Cerebellar nuclear complex (tissue), 1 donor: ENCODE results near the gene FGF11.
"Not testable (repeated sequence)": the region's sequence is repeated elsewhere in the genome, so short reads cannot be mapped to it uniquely, and the experiment has no call there.

Experiments used
- DNase-seq, 2 experiments: peaks; one replicate each; lab custom pipeline; 2025; lab: John Stamatoyannopoulos, UW

The FGF11 gene

GRCh38 chr17:7462474-7463371, 23.4 kb downstream of the FGF11 start:
- no peak for DNase-seq

DNA sequence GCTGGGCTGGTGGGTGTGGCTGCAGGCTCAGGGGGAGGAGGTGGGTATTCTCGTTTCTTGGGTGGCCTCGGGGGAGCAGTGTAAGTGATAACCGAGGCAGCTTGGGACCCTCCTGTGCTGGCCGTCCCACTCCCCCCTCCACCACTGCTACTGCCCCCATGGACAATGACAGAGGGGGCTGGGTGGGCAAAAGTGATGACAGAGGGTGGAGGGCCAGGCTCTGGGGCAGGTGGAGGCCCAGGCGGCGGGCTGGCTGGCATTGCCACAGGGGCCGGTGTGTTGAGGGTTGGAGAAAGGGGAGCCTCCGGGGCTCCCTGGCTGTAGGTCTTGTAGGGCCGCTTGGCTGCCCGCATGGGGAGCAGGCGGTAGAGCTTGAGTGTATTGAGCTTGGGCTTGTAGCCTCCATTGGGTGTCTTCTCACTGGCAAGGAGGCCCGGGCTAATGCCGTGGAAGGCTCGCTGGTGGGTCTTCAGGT, 24.1 kb downstream of the FGF11 start:
- no peak for DNase-seq

GRCh38 chr17:7464081-7464480, 24.8 kb downstream of the FGF11 start:
- no peak for DNase-seq

DNA sequence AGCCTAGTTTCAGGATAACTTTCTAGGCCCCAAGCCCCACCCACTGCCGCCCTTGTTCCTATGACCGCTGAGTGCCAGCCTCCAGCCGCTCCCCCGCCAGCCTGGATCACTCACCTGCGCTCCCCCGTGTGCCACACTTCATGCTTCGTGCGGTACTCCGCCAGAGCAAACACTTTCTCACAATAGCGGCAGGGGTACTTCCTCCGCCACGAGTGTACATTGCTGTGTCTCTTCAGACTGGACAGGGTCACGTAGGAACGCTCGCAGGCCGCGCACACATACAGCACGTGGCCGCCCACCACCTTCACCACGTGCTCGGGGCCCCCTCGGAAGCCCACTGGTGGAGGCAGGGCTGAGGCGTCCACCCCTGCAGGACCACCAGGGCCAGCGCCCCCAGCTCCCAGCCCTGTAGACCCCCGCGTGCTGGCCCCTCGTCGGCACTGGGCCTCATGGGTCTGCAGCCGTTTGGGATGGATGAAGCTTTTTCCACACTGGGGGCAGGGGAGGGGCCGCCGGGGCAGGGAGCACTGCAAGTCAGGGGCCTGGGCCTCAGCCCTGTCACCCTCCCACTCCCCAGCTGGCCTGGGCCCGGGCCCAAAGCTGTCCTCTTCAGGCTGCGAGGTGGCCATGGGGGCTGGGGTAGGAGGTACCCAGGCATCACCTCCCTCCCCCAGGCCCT, 26.4 kb downstream of the FGF11 start:
- no peak for DNase-seq

- no peak for DNase-seq
These were observed 27.0 kb downstream of the FGF11 start for GRCh38 chr17:7466318-7466638.

DNA sequence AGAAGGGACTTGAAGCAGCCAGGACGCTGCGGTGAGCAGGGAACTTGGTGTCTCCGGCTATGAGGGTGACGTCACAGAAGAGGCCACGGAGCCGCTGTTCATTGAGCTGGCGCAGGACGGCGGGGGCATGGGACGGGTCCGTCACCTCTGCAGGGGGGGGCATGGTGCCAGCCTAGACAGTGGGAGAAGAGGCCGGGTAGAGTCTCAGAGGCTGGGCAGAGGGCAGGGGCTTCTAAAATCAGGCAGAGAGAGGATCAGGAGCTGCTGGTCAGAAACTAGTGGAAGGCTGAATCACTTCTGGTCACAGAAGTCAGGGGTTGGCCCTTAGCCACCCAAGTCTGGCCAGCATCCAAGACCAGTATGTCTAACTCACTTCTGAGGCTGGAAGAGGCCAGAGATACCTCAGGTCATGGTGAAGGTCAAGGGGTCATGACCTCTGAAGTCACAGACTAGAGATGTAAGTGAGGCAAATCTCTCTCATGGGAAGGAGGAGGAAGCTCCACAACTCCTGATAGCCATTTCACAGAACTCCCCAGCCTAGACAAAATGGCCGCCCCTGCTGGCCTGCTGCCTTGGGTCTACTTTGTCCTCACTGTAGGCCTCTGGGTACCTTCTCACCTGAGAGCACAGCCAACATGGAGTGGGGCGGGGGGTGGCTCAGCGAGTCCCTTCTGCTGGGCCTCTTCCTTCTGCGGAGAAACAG, 27.5 kb downstream of the FGF11 start:
- DNase-seq, result no peak

- no peak for DNase-seq
These were observed 28.2 kb downstream of the FGF11 start for GRCh38 chr17:7467498-7467897.

GRCh38 chr17:7468290-7468689, 29.0 kb downstream of the FGF11 start:
- DNase-seq, result no peak

GRCh38 chr17:7468804-7469389, 29.6 kb downstream of the FGF11 start:
- no peak for DNase-seq

GRCh38 chr17:7469843-7470242, 30.5 kb downstream of the FGF11 start:
- DNase-seq, result not testable (repeated sequence)

GRCh38 chr17:7470457-7470973, 31.2 kb downstream of the FGF11 start:
- not testable (repeated sequence) for DNase-seq

- no peak for DNase-seq
These were observed 32.4 kb downstream of the FGF11 start for GRCh38 chr17:7471729-7472128.

GRCh38 chr17:7474767-7475166, 35.5 kb downstream of the FGF11 start:
- not testable (repeated sequence) for DNase-seq

- no peak for DNase-seq
These were observed 36.6 kb downstream of the FGF11 start for GRCh38 chr17:7475764-7476422.

DNA sequence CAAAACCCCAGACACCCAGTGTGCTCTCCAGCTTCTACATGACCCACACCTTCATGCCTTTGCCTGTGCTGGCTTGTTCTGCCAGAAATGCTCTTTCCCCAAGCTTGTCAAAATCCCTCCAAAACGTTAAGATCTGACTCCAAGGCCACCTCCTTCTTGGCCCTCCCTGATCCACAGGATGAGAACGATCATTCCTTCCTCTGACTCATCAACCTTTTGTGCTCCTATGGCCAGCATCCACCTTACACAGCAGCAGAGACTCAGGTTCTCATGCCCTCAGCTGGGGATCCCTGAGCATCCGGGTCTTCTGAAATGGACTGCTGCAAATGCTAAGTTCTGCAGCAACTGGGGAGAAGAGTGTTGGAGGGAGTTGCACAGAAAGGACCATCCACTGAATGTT, 37.2 kb downstream of the FGF11 start:
- DNase-seq, result no peak

DNA sequence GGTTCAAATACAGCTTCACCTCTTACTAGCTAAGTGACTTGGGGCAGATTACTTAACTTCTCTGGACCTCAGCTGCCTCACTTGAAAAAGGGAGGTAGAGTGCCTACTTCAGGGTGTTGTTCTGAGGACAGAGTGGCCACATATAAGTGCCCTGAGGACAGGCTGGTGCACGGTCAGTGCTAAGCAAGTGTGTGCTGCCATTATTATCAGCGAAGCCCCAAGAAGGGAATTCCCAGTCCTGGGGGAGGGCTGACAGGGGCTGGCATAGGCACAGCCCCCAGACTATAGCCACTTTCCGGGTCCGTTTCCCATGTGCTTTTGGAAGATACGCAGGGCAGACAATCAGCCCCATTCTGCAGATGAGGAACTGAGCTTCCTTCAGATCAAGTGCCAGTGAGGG, 37.6 kb downstream of the FGF11 start:
- DNase-seq, result no peak

DNA sequence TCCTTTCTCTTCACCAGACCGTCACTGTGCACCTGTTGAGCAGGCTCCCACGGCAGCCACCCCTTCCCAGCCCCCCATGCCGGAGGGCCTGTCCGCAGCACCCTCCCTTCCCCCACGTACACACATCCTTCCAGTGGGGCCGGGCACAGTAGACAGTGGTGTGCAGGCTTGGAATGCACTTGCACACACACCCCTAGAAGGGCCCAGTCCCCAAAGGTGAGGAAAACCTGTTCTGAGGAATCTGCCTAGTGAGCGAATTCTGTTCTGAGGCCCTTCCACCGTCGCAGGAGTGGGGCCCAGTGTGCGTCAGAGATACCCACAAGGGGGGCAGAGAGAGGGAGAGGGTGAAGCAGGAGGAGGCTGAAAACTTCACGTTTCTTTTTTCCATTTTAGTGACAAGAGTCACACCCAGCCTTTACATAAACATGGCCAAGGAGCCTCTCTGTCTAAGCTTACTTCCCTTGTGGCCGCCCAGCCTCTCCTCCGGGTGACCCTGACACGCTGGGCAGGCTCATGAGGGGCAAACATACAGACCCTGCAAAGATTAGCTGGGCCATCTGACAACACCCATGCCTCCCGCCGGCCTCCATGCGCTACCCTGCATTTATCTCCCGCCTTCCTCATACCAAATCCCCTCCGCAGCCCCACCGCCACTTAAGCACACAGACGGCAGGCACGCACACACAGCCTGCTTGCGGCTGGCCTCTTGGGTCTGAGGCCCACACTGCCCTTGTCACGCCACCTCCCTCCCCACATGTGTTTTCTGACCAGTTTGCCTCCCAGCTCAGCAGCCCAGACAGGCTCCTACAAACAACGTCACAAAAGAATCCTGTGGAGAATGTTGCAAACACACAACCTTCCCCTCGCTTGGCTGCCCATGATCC, 38.3 kb downstream of the FGF11 start:
- no peak for DNase-seq

DNA sequence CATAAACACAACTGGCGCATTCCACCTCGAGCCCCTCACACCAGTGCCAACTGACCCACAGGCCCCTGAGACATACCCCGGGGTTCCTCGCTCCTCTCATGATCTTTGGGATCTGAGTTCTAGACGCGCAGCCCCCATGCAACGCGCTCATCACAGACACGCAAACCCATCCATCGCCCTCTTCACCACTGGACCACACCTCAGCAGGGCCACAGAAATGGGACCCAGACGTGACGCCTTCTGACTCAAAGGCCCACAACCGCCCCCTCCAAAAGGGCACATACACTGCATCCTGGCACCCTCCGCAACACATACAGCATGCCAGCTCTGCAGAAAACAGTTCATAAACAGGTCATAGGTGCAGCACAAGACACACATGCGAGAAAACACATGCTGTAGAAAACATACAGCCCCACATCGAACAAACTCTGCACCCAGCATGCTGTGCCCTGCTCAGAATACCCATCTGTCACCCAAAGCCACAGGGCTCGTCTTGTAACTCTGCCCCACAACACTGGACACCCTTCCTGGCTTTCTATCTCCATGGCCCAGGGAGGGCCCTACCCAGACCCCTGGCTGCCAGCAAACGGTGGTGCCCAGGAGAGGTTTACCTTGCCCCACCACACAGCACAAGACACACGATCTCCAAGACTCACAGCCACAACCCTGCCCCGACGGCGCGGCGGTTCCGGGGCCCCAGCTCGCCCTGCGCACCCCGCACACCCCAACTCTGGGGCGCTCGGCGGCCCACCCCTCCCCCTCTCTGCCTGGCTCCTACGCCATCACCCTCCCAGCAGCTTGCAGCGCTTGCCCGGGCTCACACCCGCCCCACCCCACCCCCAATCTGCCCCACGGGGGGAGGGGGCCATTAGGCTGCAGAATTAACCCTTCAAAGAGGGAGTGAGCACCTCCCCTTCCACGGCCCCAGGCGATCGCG, 39.2 kb downstream of the FGF11 start:
- DNase-seq, result no peak
